Stimulated activated CD4-positive, alpha-beta T cell treated with anti-CD3 and anti-CD28 coated beads, Interleukin-4, amount 100 ng/mL, for 48 hours (primary cell): ENCODE measurements around the gene XXYLT1.

Source experiments
- DNase-seq, 2 donors: peaks; one replicate each; pipeline ENCODE4 v3.0.0-alpha.2; 2020; ENCODE audit warnings: low read depth in 2 of 2

XXYLT1 gene

GRCh38 chr3:195077611-195078540, 193.1 kb downstream of the XXYLT1 start:
- DNase-seq, result no peak

- no peak for DNase-seq
Measured at GRCh38 chr3:195076981-195077610, 193.9 kb downstream of the XXYLT1 start.

GRCh38 chr3:195075941-195076875, 194.8 kb downstream of the XXYLT1 start:
- DNase-seq, result no peak

- no peak for DNase-seq
Measured at GRCh38 chr3:195075199-195075940, 195.6 kb downstream of the XXYLT1 start.

- no peak for DNase-seq
Measured at GRCh38 chr3:195073866-195074860, 196.8 kb downstream of the XXYLT1 start.

GRCh38 chr3:195072916-195073564, 197.9 kb downstream of the XXYLT1 start:
- no peak for DNase-seq

- DNase-seq, result no peak
Measured at GRCh38 chr3:195071916-195072820, 198.8 kb downstream of the XXYLT1 start.

- DNase-seq, result no peak
Measured at GRCh38 chr3:195071011-195071728, 199.8 kb downstream of the XXYLT1 start.

GRCh38 chr3:195070336-195070735, 200.6 kb downstream of the XXYLT1 start:
- DNase-seq, result no peak

- no peak for DNase-seq
Measured at GRCh38 chr3:195069501-195070251, 201.3 kb downstream of the XXYLT1 start.

GRCh38 chr3:195068084-195069080, 202.6 kb downstream of the XXYLT1 start:
- no peak for DNase-seq

- DNase-seq, result no peak
Measured at GRCh38 chr3:195066441-195066841, 204.5 kb downstream of the XXYLT1 start.

- no peak for DNase-seq
Measured at GRCh38 chr3:195065864-195066185, 205.1 kb downstream of the XXYLT1 start.

- DNase-seq, result no peak
Measured at GRCh38 chr3:195065142-195065863, 205.7 kb downstream of the XXYLT1 start.

- DNase-seq, result no peak
Measured at GRCh38 chr3:195064300-195064931, 206.5 kb downstream of the XXYLT1 start.
